Right ventricle myocardium superior (tissue), 1 donor: ENCODE results near the gene ACTG2. TPM values are rescaled to one million over a fixed set of nuclear protein-coding genes. Genes with fewer than 3 reads are reported as not detected.

Experiments used
- ATAC-seq: fragments of 200-7000 bp; cut with Tn5 transposase; one replicate; pipeline ENCODE4 v1.9.1; 2020; ENCODE audit warnings: mild to moderate bottlenecking; ENCODE audit not compliant: poor library complexity
- DNase-seq: peaks from one replicate; pipeline ENCODE4 v3.0.0-alpha.2; 2020
- intact Hi-C: fragments of 100-400 bp; cut with DNase I; formaldehyde crosslinking; loops from one replicate; pipeline ENCODE4 v1.11.2; 2022
- total RNA-seq: library from RNA; stranded (reverse); fragmentation: NEBNext Ultra II Directional; extraction: Animal tissue kit (Norgen Biotek cat#: 25700); gene quantifications from one replicate; pipeline ENCODE4 v1.2.1, GENCODE V29; 2021
- donor health status: DM: no; HTN: yes; CAD: no; lungs with severe emphysema.

ACTG2 gene
- total RNA-seq, 1 donor from 2014 or later: 1.7 TPM

GRCh38 chr2:73952499-73953446 lies 60.0 kb downstream of the ACTG2 start:
- intact Hi-C loops: no loop called here
- ATAC-seq: peak; percentile 73
- no peak for DNase-seq

GRCh38 chr2:73956218-73956865 lies 63.5 kb downstream of the ACTG2 start:
- no peak for DNase-seq
- intact Hi-C loops: no loop called here
- ATAC-seq: no peak

GRCh38 chr2:73961274-73961673 lies 68.5 kb downstream of the ACTG2 start:
- DNase-seq: no peak
- no peak for ATAC-seq
- intact Hi-C loops: no loop called here

GRCh38 chr2:73961823-73962615 lies 69.2 kb downstream of the ACTG2 start:
- intact Hi-C loops: no loop called here
- ATAC-seq (no peak), DNase-seq (no peak)

DNA sequence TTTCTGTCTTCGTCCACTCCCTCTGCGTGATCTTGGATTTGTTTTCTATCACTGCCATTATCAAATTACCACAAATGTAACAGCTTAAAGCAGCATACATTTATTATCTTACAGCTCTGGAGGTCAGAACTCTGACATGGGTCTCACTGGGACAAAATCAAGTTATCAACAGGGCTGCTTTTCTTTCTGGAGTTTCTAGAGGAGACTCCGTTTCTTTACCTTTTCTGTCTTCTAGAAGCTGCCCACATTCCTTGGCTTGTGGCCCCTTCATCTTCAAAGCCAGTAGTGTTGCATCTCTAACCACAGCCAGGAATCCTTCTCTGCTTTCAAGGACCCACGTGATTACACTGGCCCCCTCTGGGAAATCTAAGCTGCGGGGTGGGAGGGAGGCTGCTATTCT lies 70.0 kb downstream of the ACTG2 start:
- intact Hi-C loops: no loop called here
- DNase-seq (no peak), ATAC-seq (no peak)

GRCh38 chr2:73963385-73964120 lies 70.7 kb downstream of the ACTG2 start:
- intact Hi-C loops: no loop called here
- ATAC-seq (no peak), DNase-seq (no peak)

GRCh38 chr2:73964223-73964622 lies 71.4 kb downstream of the ACTG2 start:
- DNase-seq (no peak), ATAC-seq (no peak)
- intact Hi-C loops: no loop called here

- DNase-seq: no peak
- no peak for ATAC-seq
- intact Hi-C loops: no loop called here
Measured at GRCh38 chr2:73965053-73965452, 72.2 kb downstream of the ACTG2 start.

DNA sequence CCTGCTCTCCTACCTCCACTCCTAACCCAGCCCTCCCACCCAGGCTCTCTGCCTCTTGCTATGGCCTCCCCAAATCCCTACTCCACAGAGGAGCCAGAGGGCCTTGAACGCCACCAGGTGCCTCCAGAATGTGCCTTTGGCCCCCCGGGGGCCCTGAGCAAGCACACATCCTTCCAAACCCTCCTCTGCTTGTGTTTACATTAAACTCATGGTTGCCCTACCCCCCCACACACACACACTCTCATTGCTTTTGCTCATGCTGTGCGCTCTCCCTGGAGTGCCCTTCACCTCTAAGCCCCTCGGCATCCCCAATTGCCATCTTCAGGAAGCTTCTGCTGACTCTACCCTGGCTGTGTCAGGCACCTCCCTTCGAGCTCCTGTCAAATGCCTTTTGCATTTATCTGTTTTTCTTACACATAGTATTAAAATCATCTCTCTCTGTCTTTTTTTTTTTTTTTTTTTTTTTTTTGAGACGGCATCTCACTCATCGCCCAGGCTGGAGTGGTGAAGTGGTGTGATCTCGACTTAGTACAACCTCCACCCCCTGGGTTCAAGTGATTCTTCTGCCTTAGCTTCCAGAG lies 75.6 kb downstream of the ACTG2 start:
- intact Hi-C loops: no loop called here
- no peak for ATAC-seq
- DNase-seq: no peak

DNA sequence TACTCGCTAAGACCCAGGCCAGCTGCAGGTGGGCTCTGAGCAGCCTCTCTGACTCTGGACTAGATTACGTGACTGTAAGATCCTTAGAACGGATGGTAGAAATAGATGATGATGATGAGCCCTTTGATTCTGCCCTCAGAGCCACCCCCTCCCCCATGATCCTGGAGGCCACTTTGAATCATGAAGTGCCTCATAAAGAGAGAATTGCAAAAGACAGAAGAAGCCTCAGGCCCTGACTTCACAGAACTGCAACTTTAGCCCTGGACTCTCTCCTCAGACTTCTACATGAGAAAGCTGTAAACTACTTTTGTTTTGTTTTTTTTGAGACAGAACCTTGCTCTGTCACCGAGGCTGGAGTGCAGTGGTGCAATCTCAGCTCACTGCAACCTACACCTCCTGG lies 76.5 kb downstream of the ACTG2 start:
- DNase-seq (no peak), ATAC-seq (no peak)
- intact Hi-C loops: no loop called here

Other genes starting within 250 kb of the ACTG2 start
- 39.2 TPM for gene TPRKB, start 155.7 kb upstream of the ACTG2 start, total RNA-seq
- 11.4 TPM for gene DUSP11, start 112.9 kb upstream of the ACTG2 start, total RNA-seq
- gene C2orf78, start 108.8 kb upstream of the ACTG2 start, total RNA-seq: not detected
- gene STAMBP, start 64.0 kb upstream of the ACTG2 start, total RNA-seq: 27.7 TPM
- 17.7 TPM for gene DGUOK, start 33.9 kb downstream of the ACTG2 start, total RNA-seq
- 2.0 TPM for gene TET3, start 91.9 kb downstream of the ACTG2 start, total RNA-seq